GM12873 (cell line): ENCODE measurements around the gene SUPT7L.

ENCODE experiments used
- TF ChIP-seq, protein P1 (sequence below): IDR thresholded peaks from 2 replicates; pipeline ENCODE4 v1.5.1; 2012; ENCODE audit warnings: low read depth, mild to moderate bottlenecking, moderate library complexity, low read length, control low read depth; ENCODE audit not compliant: insufficient read depth; ENCODE audit errors: missing control alignments

Gene SUPT7L

GRCh38 chr2:27663285-27664153 is at the start of gene SUPT7L, which contains the start of gene SLC4A1AP:
TSS of gene SUPT7L (minus strand) at chr2:27663614. CDS start at chr2:27662192, 1,422 bp downstream.
TSS of gene SLC4A1AP (plus strand) at chr2:27663889. CDS start at chr2:27663915, 26 bp downstream.
- TF ChIP-seq, protein P1, sequence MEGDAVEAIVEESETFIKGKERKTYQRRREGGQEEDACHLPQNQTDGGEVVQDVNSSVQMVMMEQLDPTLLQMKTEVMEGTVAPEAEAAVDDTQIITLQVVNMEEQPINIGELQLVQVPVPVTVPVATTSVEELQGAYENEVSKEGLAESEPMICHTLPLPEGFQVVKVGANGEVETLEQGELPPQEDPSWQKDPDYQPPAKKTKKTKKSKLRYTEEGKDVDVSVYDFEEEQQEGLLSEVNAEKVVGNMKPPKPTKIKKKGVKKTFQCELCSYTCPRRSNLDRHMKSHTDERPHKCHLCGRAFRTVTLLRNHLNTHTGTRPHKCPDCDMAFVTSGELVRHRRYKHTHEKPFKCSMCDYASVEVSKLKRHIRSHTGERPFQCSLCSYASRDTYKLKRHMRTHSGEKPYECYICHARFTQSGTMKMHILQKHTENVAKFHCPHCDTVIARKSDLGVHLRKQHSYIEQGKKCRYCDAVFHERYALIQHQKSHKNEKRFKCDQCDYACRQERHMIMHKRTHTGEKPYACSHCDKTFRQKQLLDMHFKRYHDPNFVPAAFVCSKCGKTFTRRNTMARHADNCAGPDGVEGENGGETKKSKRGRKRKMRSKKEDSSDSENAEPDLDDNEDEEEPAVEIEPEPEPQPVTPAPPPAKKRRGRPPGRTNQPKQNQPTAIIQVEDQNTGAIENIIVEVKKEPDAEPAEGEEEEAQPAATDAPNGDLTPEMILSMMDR = no peak

DNA sequence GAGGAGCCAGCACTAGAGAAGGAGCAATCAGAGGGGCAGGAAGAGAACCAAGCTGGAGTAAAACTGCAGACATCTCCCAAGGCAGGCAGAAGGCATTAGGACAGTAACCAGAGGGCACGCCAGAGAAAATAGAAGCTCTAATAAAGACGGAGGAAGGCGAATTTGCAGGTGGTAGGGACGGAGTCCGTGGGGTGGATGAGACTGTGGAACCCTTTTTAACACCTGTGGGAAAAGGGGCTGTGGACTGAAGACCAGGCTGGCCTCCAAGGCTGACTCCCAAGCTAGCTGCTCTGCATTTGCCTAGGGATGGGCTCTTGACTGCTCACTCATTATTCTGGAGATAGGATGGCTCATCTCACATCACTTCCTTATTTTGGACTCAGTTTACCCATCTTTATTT is 49.8 kb upstream of the SUPT7L start:
- TF ChIP-seq, protein P1 = no peak

DNA sequence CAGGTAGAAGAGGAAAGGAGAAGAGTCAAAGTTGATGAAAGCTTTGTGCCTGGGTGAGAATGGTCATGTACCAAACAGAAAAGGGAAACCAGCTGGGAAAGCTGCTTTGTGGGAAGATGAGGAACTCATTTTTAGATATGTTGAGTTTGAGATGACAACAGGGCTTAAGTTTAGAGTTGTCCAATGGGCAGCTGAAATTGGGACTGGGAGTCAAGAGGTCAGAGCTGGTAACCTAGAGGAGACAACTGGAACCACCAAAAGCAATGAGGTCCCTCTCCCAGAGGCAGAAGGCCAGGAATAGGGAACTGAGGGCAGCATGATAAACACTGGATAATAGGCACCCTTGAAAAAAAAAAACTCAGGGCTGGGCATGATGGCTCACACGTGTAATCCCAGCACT is 49.1 kb upstream of the SUPT7L start:
- TF ChIP-seq, protein P1 = no peak

DNA sequence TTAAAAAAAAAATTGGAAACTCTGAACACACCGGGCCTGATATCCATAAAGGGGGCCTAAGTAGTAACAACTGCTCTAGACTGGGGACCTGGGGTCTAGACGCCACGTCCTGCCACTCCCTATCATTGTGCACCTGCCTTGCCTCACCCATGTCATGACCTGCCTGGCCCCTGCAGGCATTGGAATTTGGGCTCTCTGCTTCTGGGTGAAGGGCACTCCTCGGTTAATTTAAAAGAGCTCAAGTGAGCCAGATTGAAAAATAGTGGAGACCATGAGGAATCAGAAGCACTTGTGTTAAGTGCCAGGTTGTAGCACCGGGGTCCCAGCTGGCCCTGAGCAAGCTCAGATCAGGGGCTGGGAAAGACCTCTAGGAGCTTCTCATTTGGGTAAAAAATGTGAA is 48.4 kb upstream of the SUPT7L start:
- TF ChIP-seq, protein P1 = no peak

GRCh38 chr2:27710640-27711430 is 47.4 kb upstream of the SUPT7L start:
- TF ChIP-seq, protein P1 = no peak

DNA sequence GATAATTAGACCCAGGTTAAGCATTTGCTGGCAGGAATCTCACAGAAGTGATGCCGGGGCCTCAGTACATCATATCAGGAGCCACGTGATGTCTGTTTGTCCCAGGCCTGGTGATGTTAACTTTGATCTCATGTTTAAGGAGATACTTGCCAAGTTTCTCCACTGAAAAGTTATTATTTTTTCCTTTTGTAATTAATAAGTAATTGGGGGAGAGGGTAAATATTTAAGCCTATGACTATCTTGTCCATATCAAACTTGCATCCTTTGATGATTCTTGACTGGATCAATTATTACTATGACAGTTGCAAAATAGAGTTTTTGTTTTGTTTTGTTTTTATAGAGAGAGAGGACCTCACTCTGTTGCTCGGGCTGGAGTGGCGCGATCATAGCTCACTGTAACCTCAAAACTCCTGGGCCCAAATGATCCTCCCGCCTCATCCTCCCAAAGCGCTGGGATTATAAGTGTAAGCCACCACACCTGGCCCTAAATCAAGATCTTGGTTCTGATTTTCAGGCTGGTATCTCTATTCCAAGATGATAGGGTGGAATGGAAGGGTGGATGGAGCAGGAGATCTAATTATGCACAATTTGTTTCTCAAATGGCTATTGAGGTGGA is 46.7 kb upstream of the SUPT7L start:
- TF ChIP-seq, protein P1 = no peak

DNA sequence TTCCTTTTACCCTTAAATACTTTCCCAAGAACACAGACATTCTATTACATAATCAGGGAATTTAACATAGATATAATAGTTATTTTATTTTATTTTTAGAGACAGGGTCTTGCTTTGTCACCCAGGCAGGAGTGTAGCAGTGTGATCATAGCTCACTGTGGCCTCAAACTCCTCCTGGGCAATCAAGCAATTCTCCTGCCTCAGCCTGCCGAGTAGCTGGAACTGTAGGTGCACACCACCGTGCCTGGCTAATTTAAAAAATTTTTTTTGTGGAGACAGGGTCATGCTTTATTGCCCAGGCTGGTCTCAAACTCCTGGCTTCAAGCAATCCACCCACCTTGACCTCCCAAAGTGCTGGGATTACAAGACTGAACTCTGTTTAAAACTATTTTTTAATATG is 45.9 kb upstream of the SUPT7L start:
- TF ChIP-seq, protein P1 = no peak
